H1 (cell line): ENCODE data around the gene PPP1R12A. TPM values are rescaled to one million over a fixed set of nuclear protein-coding genes. Genes with fewer than 3 reads are reported as not detected.

Source experiments
- CHD2 ChIP-seq: IDR thresholded peaks from 2 replicates; pipeline ENCODE4 v1.6.1; 2012; ENCODE audit warnings: low read length, improper control_type of control experiment
- polyA plus RNA-seq, 7 experiments: library from polyadenylated mRNA; depleted of rRNA in 3 of 7; stranded (reverse) in 5 of 7; unstranded in 2 of 7; fragments of >200 nt in 5 of 7; fragments of 200-250 nt in 2 of 7; gene quantifications; 1 replicate in 5 of 7; 2 replicates in 1 of 7; 4 replicates in 1 of 7; pipeline versions ENCODE4 v1.2.1 to v1.2.3, GENCODE V29; 2011 to 2013; ENCODE audit warnings: missing spikeins in 2 of 7, mixed read lengths in 2 of 7
- total RNA-seq: library from RNA; stranded (reverse); fragmentation: NEBNext Ultra II Directional; extraction: Animal tissue kit (Norgen Biotek cat#: 25700); gene quantifications from 2 replicates; pipeline ENCODE4 v1.2.1, GENCODE V29; 2021

The PPP1R12A gene
- total and polyA plus RNA-seq, 2 of the 8 experiments (the other 6 are each of a cell fraction or from before 2014, with no cell fraction given): 14.7 to 81.5 TPM

DNA sequence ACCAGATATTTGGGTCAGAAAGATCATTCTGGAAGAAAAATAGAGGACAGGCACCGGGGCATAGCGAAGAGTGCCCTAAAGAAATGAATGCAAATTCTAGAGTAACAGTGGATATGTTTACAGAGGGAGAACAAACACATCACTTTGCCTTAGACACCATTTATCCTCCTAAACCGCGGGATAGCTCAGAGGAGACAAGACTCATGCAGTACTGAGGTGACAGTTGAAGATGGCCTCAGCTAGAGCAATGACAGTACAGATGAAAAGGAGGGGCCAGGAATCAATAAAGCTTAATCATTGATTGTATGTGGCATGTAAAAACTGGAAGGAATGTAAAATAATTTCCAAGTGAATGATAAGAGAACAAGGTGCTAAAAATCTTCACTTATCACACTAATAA lies 10.5 kb upstream of the PPP1R12A start (continued):
- TF ChIP-seq CHD2: no peak
- TF ChIP-seq, all 59 proteins: peak for 0
